HepG2 (cell line): ENCODE measurements around the gene LRRC45. TPM values are rescaled to one million over a fixed set of nuclear protein-coding genes. Genes with fewer than 3 reads are reported as not detected.

Source experiments
- ARID4A ChIP-seq: sonication (generic); formaldehyde crosslinking; IDR thresholded peaks from 2 replicates; pipeline ENCODE4 v1.5.0; 2020; ENCODE audit warnings: mild to moderate bottlenecking, missing genetic modification reagents, borderline replicate concordance
- ATF5 ChIP-seq: sonication (generic); formaldehyde crosslinking; IDR thresholded peaks from 2 replicates; pipeline ENCODE4 v1.4.0; 2020; ENCODE audit warnings: mild to moderate bottlenecking, low read depth, missing genetic modification reagents
- BORCS8-MEF2B ChIP-seq: sonication (generic); formaldehyde crosslinking; IDR thresholded peaks from 2 replicates; pipeline ENCODE4 v1.8.0; 2022; ENCODE audit warnings: mild to moderate bottlenecking, missing genetic modification reagents
- HDAC2 ChIP-seq: sonication (generic); formaldehyde crosslinking; IDR thresholded peaks from 2 replicates; pipeline ENCODE4 v1.4.0; 2020; ENCODE audit warnings: missing genetic modification reagents
- IRX3 ChIP-seq: sonication (generic); formaldehyde crosslinking; IDR thresholded peaks from 2 replicates; pipeline ENCODE4 v1.8.1; 2023; ENCODE audit warnings: mild to moderate bottlenecking, low read depth, missing genetic modification reagents, borderline replicate concordance
- JUN ChIP-seq: sonication (generic); formaldehyde crosslinking; IDR thresholded peaks from 2 replicates; pipeline ENCODE4 v1.4.0; 2020; ENCODE audit warnings: mild to moderate bottlenecking, missing genetic modification reagents
- KAT2B ChIP-seq: fragments of 150-350 bp; IDR thresholded peaks from 2 replicates; pipeline ENCODE4 v1.6.1; 2014; ENCODE audit warnings: low read depth, low read length, borderline replicate concordance
- NCOA1 ChIP-seq: sonication (generic); formaldehyde crosslinking; IDR thresholded peaks from 2 replicates; pipeline ENCODE4 v1.9.0; 2021; ENCODE audit warnings: missing genetic modification reagents
- SAP130 ChIP-seq: IDR thresholded peaks from 2 replicates; pipeline ENCODE4 v1.6.1; 2016; ENCODE audit warnings: low read depth
- SKIL ChIP-seq: sonication (generic); formaldehyde crosslinking; IDR thresholded peaks from 2 replicates; pipeline ENCODE4 v1.8.0; 2022; ENCODE audit warnings: missing genetic modification reagents, mild to moderate bottlenecking, moderate library complexity, borderline replicate concordance
- ZFP91 ChIP-seq: sonication (generic); formaldehyde crosslinking; IDR thresholded peaks from 2 replicates; pipeline ENCODE4 v1.9.0; 2022; ENCODE audit warnings: missing genetic modification reagents, mild to moderate bottlenecking, borderline replicate concordance
- ZFX ChIP-seq: sonication (generic); formaldehyde crosslinking; IDR thresholded peaks from 2 replicates; pipeline ENCODE4 v1.4.0; 2020; ENCODE audit warnings: mild to moderate bottlenecking, low read depth, missing genetic modification reagents, moderate library complexity
- ZNF430 ChIP-seq: sonication (generic); formaldehyde crosslinking; IDR thresholded peaks from 2 replicates; pipeline ENCODE4 v1.9.0; 2021; ENCODE audit warnings: mild to moderate bottlenecking, missing genetic modification reagents
- ZNF44 ChIP-seq: sonication (generic); formaldehyde crosslinking; IDR thresholded peaks from 2 replicates; pipeline ENCODE4 v1.5.1; 2020; ENCODE audit warnings: mild to moderate bottlenecking, missing genetic modification reagents
- ZNF687 ChIP-seq: sonication (generic); formaldehyde crosslinking; IDR thresholded peaks from 2 replicates; pipeline ENCODE4 v1.5.1; 2020; ENCODE audit warnings: mild to moderate bottlenecking, missing genetic modification reagents, moderate library complexity
- ZNF724P ChIP-seq: sonication (generic); formaldehyde crosslinking; IDR thresholded peaks from 2 replicates; pipeline ENCODE4 v1.8.0; 2022; ENCODE audit warnings: missing genetic modification reagents, borderline replicate concordance
- ZNF782 ChIP-seq: sonication (generic); formaldehyde crosslinking; IDR thresholded peaks from 2 replicates; pipeline ENCODE4 v1.4.0; 2020; ENCODE audit warnings: missing genetic modification reagents, mild to moderate bottlenecking, borderline replicate concordance
- polyA plus RNA-seq, 8 experiments: library from polyadenylated mRNA; depleted of rRNA in 3 of 8; stranded (reverse) in 7 of 8; unstranded in 1 of 8; fragments of >200 nt; fragmentation: Illumina TruSeq in 4 of 8; extraction: Trizol in 4 of 8; gene quantifications; 2 replicates each; pipeline versions ENCODE4 v1.2.1 to v1.2.3, GENCODE V29; 2011 to 2016; ENCODE audit warnings: low read depth in 4 of 8, missing spikeins in 1 of 8, mixed read lengths in 1 of 8; ENCODE audit not compliant: insufficient read depth in 1 of 8
- total RNA-seq, 5 experiments: library from RNA; depleted of rRNA; stranded (reverse); fragments of >200 nt; fragmentation: Illumina TruSeq; extraction: Trizol; gene quantifications; 2 replicates each; pipeline ENCODE4 v1.2.3, GENCODE V29; 2016; ENCODE audit warnings: low read depth in 1 of 5

The LRRC45 gene
- total and polyA plus RNA-seq, 2 of the 13 experiments (the other 11 are each of a cell fraction or from before 2014, with no cell fraction given) = 11.6 to 48.1 TPM

GRCh38 chr17:82022981-82023446 is at the start of gene LRRC45 (continued):
- peak; percentile 45; the same call in 1 of the 2 replicates for TF ChIP-seq ARID4A (CRISPR knock-in tag)
- peak; percentile 4 for TF ChIP-seq ZNF687 (CRISPR knock-in tag)
- TF ChIP-seq ZFP91 = 0 out of 2 replicates have a peak, but pooled peaks have one; percentile 5
- TF ChIP-seq ZNF724P = no peak
- TF ChIP-seq KAT2B = no peak
- no peak; the same call in 1 of the 2 replicates for TF ChIP-seq ZFX
- TF ChIP-seq ZNF430 (CRISPR knock-in tag) = no peak
- TF ChIP-seq ATF5 = no peak
- TF ChIP-seq BORCS8-MEF2B = no peak
- no peak for TF ChIP-seq ZNF44 (CRISPR knock-in tag)
- TF ChIP-seq HDAC2 = no peak
- TF ChIP-seq SAP130 (CRISPR knock-in tag) = peak; percentile 21
- no peak for TF ChIP-seq IRX3 (CRISPR knock-in tag)
- no peak for TF ChIP-seq JUN (CRISPR knock-in tag)
- no peak for TF ChIP-seq NCOA1 (CRISPR knock-in tag)
- TF ChIP-seq ZNF782 (CRISPR knock-in tag) = no peak; the same call in 1 of the 2 replicates
- TF ChIP-seq SKIL (CRISPR knock-in tag) = no peak
